HG02885 (cell line): ENCODE measurements around the gene PRR20C.
"Not testable (repeated sequence)": the region's sequence is repeated elsewhere in the genome, so short reads cannot be mapped to it uniquely, and the experiment has no call there.

Experiments
- ATAC-seq: cut with Tn5 transposase; IDR thresholded peaks from one replicate; pipeline ENCODE4 v1.9.1; 2021; ENCODE audit warnings: mild to moderate bottlenecking; ENCODE audit not compliant: unreplicated experiment, poor library complexity

Gene PRR20C

GRCh38 chr13:57153761-57154160 lies at the start of gene PRR20C:
Gene PRR20C (plus strand): TSS chr13:57154061. CDS start chr13:57154448, 387 bp downstream.
- not testable (repeated sequence) for ATAC-seq

- no peak for ATAC-seq
These were observed 38.9 kb upstream of the PRR20C start for GRCh38 chr13:57114945-57115344.

- ATAC-seq, result no peak
These were observed 30.2 kb upstream of the PRR20C start for GRCh38 chr13:57123681-57124080.

GRCh38 chr13:57128909-57129308 lies 25.0 kb upstream of the PRR20C start:
- ATAC-seq, result no peak

GRCh38 chr13:57136093-57136492 lies 17.8 kb upstream of the PRR20C start:
- no peak for ATAC-seq

- no peak for ATAC-seq
These were observed 16.3 kb upstream of the PRR20C start for GRCh38 chr13:57137585-57137984.

GRCh38 chr13:57138988-57139387 lies 14.9 kb upstream of the PRR20C start:
- ATAC-seq, result no peak

- ATAC-seq, result not testable (repeated sequence)
These were observed 14.1 kb upstream of the PRR20C start for GRCh38 chr13:57139781-57140180.

GRCh38 chr13:57140235-57140968 lies 13.5 kb upstream of the PRR20C start, which contains the start of gene PRR20A:
Gene PRR20A (plus strand): TSS chr13:57140918. CDS start chr13:57141305, 387 bp downstream.
- not testable (repeated sequence) for ATAC-seq

- ATAC-seq, result not testable (repeated sequence)
These were observed 6.7 kb upstream of the PRR20C start, which contains the start of gene PRR20B for GRCh38 chr13:57147188-57147587. Gene PRR20B (plus strand): TSS chr13:57147488. CDS start chr13:57147875, 387 bp downstream.

GRCh38 chr13:57148106-57148505 lies 5.8 kb upstream of the PRR20C start:
- ATAC-seq, result not testable (repeated sequence)

GRCh38 chr13:57160332-57160731 lies 6.5 kb downstream of the PRR20C start, which contains the start of gene PRR20D:
Gene PRR20D (plus strand): TSS chr13:57160632. CDS start chr13:57161019, 387 bp downstream.
- ATAC-seq, result not testable (repeated sequence)

GRCh38 chr13:57166897-57167296 lies 13.0 kb downstream of the PRR20C start, which contains the start of gene PRR20E:
Gene PRR20E (plus strand): TSS chr13:57167197. CDS start chr13:57167584, 387 bp downstream.
- ATAC-seq, result not testable (repeated sequence)

- ATAC-seq, result no peak
These were observed 37.8 kb downstream of the PRR20C start for GRCh38 chr13:57191667-57192066.
